GM21619 (cell line): ENCODE data around the gene CAMKK2.
"Not testable (repeated sequence)": the region's sequence is repeated elsewhere in the genome, so short reads cannot be mapped to it uniquely, and the experiment has no call there.

Source experiments
- ATAC-seq: cut with Tn5 transposase; IDR thresholded peaks from one replicate; pipeline ENCODE4 v1.9.1; 2021; ENCODE audit not compliant: unreplicated experiment

The CAMKK2 gene

DNA sequence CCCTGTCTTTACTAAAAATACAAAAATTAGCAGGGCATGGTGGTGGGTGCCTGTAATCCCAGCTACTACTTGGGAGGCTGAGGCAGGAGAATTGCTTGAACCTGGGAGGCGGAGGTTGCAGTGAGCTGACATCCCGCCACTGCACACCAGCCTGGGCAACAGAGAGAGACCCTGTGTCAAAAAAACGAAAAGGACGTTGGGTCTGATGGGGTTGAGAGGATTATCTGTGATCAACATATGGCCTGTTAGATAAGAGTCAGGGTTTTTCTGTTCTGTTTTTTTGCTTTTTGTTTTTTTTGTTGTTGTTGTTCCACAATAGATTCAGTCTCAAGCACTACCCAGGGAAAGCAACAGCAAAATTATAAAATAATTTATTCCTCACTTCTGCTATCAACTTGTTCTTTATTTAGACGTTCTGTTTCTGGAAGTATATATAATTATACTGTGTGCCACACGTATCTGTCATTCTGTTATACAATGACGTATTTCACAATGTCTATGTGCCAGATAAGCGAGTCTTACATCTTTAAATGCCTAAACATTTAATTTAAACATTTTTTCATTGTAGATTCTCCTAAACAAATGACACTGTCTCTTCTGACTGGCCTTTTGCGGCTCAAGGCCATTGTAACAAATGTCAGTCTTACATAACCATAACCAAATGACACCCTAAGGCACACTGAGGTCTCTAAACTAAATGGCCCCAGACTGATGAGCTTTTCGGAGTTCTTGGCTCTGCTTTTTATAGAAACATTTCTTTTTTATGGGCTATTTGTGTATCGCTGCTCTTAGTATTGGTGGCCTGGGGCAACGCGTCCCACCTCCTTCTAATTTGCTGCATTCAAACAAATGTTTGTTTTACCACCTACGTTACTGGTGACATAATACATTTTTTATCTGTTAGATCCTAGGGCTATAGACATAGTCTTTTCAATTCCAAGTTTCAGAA lies 93.8 kb downstream of the CAMKK2 start:
- no peak for ATAC-seq

DNA sequence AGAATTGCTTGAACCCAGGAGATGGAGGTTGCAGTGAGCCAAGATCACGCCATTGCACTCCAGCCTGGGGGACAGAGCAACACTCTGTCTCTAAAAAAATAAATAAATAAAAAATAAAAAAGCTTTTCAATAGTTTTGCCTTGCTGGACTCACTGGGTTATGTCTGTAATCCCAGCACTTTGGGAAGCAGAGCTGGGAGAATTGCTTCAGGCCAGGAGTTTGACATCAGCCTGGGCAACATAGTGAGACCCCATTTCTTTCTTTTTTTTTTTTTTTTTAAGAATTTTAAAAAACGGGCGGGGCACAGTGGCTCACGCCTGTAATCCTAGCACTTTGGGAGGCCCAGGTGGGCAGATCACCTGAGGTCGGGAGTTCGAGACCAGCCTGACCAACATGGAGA lies 95.4 kb downstream of the CAMKK2 start:
- ATAC-seq: not testable (repeated sequence)

DNA sequence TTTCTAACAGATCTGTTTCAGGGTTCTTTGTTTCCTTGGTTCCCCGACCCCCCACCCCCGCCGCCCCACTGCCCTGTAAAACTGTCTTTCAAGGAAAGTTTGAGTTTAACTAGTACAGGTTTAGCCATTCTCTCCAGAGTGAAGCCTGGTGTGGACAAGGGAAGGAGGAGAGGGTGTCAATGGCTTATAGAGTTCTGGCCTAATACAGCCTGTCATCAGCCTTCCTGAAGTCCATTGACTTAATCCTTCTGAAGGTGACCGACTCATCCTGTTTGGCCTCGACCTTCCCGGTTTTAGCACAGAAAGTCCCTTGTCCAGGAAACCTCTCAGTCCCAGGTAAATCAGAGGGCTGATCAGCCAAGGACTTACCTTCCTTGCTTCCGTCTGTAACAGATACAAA lies 97.6 kb downstream of the CAMKK2 start:
- ATAC-seq: no peak

DNA sequence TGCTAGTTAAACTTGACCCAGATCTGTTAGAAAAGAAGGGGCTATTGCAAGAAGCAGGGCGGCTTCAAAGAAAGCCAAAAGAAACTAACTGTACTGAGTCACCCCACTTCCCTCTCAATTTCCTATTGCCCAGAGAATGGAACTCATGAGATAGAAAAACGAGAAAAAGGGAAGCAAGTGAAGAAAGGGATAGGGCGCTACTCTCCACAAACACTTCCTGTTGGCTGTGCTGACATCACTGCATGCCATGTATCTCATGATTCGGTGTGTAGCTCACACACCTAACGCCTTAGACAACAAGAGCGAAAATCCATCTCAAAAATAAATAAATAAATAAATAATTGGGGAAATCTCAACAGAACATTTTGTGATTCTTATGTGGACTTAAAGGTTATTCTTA lies 99.6 kb downstream of the CAMKK2 start:
- ATAC-seq: no peak

DNA sequence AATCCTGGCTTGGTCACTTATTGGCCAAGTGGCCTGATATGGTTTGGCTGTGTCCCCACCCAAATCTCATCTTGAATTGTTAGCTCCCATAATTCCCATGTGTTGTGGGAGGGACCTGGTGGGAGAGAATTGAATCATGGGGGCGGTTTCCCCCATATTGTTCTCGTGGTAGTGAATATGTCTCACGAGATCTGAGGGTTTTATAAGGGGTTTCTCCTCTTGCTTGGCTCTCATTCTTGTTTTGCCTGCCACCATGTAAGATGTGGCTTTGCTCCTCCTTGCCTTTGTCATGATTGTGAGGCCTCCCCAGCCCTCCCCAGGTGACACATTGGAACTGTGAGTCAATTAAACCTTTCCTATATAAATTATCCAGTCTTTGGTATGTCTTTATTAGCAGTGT lies 105.4 kb downstream of the CAMKK2 start:
- no peak for ATAC-seq

DNA sequence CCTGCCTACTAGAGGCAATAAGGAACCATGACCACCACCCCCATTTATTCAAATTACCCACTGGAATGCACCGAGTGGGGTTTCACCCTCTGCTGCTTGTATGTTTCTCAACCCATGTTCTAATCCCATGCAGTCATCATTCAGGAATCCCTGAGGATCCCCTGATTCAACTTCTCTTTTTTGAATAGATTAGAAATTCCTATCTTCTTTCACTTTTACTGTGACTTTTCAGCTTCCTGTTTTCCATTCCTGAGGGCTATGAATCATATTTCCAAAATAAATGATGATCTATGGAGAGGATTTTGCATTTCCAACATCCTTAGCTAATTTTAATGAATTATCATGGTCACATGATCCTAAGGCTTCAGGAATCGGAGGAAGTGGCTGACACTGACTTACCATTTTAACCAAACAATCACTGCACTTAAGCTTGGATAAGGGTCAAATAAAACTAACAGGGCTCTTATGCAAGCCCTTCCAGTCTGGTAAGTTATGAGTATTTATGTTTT lies 105.9 kb downstream of the CAMKK2 start:
- no peak for ATAC-seq

DNA sequence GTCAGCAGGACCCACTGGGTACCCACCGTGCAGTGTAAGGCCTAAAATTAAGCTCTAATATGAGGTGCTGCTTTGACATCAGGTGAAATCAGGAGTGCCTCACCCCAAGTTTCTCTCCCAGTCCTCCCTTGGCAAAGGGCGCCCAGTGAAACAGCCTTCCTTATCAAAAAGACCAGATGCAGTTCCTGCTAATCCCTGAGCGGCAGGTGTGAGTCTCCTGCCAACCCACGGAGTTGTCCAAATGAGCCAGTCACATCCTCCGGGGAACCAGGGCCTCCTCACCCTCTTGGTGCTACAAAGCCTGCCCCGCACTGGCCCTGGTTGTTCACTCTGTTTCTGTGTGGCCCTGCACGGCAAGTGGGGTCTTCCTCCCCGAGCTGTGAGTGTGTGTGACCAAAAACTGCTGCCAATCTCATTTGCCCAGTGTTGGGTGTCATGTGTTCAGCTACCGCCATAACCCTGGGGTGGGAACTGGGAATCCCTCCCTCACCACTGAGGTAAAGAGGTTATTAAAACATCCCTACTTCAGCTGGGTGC lies 106.8 kb downstream of the CAMKK2 start:
- no peak for ATAC-seq

DNA sequence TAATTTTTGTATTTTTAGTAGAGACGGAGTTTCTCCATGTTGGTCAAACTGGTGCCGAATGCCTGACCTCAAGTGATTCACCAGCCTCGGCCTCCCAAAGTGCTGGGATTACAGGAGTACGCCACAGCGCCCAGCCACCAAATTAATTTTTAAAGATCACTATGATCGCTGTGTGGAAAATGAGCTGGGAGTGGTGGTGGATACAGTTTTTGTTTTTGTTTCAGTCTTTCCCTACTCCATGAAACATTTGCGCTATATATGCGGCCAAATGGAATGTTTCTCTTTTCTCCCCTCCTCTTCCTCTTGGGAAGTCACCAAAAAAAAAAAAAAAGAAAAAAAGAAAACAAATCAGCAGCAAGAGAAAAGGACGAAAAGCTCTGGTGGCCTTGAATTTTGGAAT lies 107.4 kb downstream of the CAMKK2 start:
- ATAC-seq: no peak

DNA sequence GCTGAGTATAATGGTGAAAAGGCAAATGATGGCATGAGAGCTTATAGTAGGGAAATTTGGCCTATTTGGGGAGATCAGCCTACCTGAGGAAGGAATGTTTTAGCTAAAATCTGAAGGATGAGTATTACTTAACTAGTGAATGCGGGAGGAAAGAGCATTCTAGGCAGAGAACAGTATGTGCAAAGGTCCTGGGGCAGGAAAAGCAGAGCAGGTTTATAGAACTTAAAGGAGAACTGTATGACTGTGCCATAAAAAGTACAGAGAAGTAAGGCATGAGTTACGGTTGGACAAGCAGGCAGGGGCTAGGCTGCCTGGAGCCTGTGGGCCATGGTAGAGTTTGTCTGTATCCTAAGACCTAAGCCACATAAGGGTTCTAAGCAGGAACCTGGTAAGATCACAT lies 108.3 kb downstream of the CAMKK2 start:
- no peak for ATAC-seq
